H1 (cell line): ENCODE data around the gene GHRHR.

Experiments used
- EP300 ChIP-seq, 2 experiments: IDR thresholded peaks; 1 replicate in 1 of 2; 2 replicates in 1 of 2; pipeline ENCODE4 v1.6.1; 2011 to 2012; ENCODE audit warnings: low read depth in 2 of 2, low read length in 2 of 2, mild to moderate bottlenecking in 2 of 2, borderline replicate concordance in 1 of 2, inconsistent platforms in 1 of 2, moderate library complexity in 1 of 2
- RAD21 ChIP-seq, 2 experiments: IDR thresholded peaks in 1 of 2; conservative IDR thresholded peaks in 1 of 2; 2 replicates each; pipeline ENCODE4 v1.6.1; 2011; ENCODE audit warnings: low read depth in 2 of 2, low read length in 2 of 2, improper control_type of control experiment in 1 of 2, inconsistent platforms in 1 of 2, mild to moderate bottlenecking in 1 of 2, moderate library complexity in 1 of 2
- SIRT6 ChIP-seq: IDR thresholded peaks from one replicate; pipeline ENCODE4 v1.7.1; 2012; ENCODE audit warnings: low read length, inconsistent platforms
- TF ChIP-seq, protein P1 (sequence below): IDR thresholded peaks from 2 replicates; pipeline ENCODE4 v1.6.1; 2011; ENCODE audit warnings: low read length, improper control_type of control experiment
- TF ChIP-seq, protein P2 (sequence below), 3 experiments: IDR thresholded peaks; 1 replicate in 2 of 3; 2 replicates in 1 of 3; pipeline versions ENCODE4 v1.5.1 to v1.6.1; 2011; ENCODE audit warnings: low read length in 3 of 3, mild to moderate bottlenecking in 3 of 3, inconsistent platforms in 2 of 3, low read depth in 1 of 3, moderate library complexity in 1 of 3; ENCODE audit not compliant: insufficient read depth in 1 of 3; ENCODE audit errors: control extremely low read depth in 1 of 3

DNA sequence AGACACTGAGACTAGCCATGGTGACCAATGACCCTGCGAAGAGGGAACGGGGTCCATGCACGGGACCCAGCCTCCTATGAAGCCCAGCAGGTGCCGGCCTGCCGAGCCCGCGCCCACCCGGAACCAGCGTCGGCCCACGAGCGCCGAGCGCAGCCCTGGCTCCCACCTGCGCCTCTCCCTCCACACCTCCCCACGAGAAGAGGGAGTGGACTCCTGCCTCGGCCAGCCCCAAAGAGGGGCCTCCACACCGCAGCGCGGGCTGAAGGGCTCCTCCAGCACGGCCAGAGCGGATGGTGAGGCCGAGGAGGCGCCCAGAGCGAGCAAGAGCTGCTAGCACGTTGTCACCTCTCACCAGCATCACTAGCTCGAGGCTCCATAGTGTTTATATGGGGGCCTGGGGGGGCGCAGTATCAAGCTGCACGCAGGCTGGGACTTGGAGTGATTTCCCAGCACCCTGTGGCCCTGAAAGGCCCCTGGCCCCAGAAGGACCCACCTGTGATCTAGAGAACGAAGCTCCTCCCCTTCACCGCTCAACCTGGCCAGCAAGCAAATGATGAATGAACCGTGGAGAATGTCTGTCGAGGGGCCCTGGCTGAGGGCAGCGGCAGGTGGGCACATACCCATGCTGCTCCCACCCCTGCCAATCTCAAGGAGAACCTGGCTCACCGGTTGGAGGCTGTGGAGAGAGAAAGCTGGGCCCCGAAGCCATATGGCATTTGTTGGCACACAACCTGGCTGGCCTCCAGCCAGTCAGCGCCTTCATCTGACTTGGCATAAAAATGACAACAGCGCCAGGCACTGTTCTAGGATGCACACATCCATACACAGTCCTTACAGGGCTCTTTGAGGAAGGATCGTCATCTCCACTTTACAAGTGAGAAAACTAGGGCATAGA lies 30.7 kb downstream of the GHRHR start:
- TF ChIP-seq, protein P1, sequence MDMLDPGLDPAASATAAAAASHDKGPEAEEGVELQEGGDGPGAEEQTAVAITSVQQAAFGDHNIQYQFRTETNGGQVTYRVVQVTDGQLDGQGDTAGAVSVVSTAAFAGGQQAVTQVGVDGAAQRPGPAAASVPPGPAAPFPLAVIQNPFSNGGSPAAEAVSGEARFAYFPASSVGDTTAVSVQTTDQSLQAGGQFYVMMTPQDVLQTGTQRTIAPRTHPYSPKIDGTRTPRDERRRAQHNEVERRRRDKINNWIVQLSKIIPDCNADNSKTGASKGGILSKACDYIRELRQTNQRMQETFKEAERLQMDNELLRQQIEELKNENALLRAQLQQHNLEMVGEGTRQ = no peak
- TF ChIP-seq EP300 (IDR thresholded peaks at IDR 0.05; ENCODE audit: borderline replicate concordance in 1 of 2, low read depth in 2 of 2, low read length in 2 of 2) (no peak), RAD21 (IDR thresholded peaks at IDR 0.05 in 1 of 2, conservative IDR thresholded peaks at IDR 0.05 in 1 of 2; ENCODE audit: low read depth in 2 of 2, low read length in 2 of 2) (no peak), SIRT6 (no peak)
- TF ChIP-seq, protein P2, sequence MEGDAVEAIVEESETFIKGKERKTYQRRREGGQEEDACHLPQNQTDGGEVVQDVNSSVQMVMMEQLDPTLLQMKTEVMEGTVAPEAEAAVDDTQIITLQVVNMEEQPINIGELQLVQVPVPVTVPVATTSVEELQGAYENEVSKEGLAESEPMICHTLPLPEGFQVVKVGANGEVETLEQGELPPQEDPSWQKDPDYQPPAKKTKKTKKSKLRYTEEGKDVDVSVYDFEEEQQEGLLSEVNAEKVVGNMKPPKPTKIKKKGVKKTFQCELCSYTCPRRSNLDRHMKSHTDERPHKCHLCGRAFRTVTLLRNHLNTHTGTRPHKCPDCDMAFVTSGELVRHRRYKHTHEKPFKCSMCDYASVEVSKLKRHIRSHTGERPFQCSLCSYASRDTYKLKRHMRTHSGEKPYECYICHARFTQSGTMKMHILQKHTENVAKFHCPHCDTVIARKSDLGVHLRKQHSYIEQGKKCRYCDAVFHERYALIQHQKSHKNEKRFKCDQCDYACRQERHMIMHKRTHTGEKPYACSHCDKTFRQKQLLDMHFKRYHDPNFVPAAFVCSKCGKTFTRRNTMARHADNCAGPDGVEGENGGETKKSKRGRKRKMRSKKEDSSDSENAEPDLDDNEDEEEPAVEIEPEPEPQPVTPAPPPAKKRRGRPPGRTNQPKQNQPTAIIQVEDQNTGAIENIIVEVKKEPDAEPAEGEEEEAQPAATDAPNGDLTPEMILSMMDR (IDR thresholded peaks at IDR 0.05; ENCODE audit: control extremely low read depth in 1 of 3, insufficient read depth in 1 of 3, low read depth in 1 of 3, low read length in 3 of 3) = no peak
